Activated naive CD4-positive, alpha-beta T cell treated with anti-CD3 and anti-CD28 coated beads, Interleukin-2, amount 50 U/mL, for 16 hours (primary cell): ENCODE measurements around the gene BMPER.

ENCODE experiments used
- DNase-seq: peaks from one replicate; pipeline ENCODE4 v3.0.0-alpha.2; 2020

The BMPER gene

DNA sequence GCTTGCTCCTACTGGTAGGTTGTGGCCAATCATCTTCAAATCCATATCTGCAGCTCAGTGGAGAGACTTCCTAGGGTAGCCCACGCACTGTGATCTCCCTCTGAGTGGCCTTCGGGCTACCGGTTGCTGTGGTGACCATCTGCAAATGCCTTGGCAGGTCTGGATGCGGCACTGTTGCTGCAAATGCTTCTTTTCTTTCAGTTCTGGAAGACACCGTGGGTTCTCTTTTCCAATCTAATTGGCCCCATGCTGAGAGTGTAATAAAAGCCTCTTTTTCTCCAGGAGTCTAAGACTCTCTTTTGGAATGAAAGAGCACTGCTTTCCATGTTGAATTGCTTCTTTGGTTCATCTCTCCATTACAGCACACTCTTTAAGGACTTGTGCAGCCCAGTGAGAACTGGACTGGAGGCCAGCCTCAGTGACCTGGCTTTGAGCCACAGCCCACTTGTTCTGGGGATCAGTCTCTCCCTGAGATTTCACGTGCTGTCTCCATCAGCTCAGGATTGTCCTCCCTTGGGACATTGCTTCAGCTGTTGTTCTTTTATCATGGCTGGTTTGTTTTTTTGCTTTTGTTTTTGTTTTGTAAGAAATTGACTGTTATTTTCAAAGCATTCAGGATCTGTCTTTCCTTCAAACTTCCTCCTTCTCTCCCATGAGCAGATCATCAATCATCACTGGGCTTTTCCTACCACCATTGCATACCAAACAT lies 286.6 kb downstream of the BMPER start:
- no peak for DNase-seq

DNA sequence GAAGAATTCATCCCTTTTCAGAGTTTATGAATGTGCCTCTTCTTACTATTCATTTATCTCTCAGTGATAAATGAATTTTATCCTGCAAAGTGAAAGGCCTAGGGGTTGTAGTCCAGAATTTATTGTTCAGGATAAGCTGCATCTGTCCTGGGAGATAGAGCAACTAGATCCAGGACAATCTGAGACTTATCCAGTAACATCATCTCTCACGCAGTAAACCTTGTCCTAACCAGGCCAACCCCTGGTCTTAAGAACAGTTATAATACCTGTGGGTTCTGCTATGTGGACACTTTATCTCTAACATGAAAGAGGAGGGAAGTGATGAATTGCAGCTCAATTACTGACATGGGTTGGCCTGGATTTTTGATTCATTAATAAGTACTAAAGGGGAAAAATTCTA lies 287.6 kb downstream of the BMPER start:
- DNase-seq = no peak

DNA sequence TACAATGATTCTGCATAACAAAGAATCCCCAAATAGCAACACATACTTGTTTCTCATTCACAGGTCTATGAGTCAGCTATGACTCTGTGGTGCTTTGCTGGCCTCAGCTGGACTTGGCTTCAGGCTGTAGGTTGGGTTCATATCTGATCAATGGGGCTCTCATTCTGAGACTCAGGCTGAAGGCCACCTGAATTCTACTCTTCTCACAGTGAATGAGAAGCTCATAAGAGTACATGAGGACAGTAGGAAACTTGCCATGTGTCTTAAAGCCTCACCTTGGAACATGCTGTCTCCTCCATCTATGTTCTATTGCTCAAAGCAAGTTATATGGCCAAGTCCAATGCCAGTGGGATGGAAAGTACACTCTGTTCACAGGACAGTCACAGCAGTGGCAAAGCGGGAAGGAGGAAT lies 292.9 kb downstream of the BMPER start:
- no peak for DNase-seq
